Coronary artery (tissue), 2 donors: ENCODE measurements around the gene CCDC127.
"Not testable (repeated sequence)": the region's sequence is repeated elsewhere in the genome, so short reads cannot be mapped to it uniquely, and the experiment has no call there.

ENCODE experiments used
- DNase-seq: peaks from one replicate; pipeline ENCODE4 v3.0.0-alpha.2; 2017; ENCODE audit warnings: low spot score
- H3K27ac ChIP-seq, 2 donors: fragments of 200-600 bp; sonication (generic); one replicate each; pipeline ENCODE4 v1.5.1; 2016 to 2019
- H3K4me3 ChIP-seq: fragments of 200-600 bp; sonication (generic); 2 replicates; pipeline ENCODE4 v1.5.1; 2016; ENCODE audit warnings: mild to moderate bottlenecking, moderate library complexity
- TF ChIP-seq, protein P1 (sequence below): fragments of 200-600 bp; sonication (generic); IDR thresholded peaks from one replicate; pipeline ENCODE4 v1.5.1; 2019; ENCODE audit warnings: antibody characterized with exemption

The CCDC127 gene

DNA sequence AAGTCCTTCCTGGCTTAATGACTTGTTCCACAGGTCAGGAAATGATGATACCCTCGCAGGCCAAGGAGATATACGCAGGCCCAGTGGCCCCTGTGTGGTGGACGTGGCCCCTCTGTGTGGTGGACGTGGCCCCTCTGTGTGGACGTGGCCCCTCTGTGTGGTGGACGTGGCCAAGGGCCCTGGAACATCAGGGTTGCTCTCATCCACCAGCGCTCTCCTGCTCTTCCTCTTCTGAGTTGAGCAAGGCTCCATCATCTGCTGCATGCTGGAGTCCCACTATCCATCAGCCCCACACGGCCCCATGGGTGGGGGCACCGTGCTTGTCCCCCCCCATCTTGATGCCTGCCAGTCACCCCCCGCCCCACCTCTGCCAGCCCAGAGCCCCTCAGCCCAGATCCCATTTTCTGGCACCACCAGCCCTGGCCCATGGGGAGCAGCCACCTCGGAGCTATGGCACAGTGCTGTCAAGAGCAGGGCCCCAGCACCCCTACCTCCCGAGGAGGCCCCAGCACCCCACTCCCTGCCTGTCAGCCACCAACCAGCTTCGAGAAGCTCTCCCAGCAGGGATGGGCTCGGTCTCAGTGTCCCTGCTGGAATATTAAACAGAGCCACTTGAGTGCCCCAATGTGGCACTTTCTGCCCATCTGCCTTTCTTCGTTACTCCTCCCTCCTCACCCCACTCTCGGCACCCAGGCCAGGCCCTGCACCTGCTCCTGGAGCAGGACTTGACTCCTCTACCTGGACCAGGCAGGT lies 18.6 kb downstream of the CCDC127 start:
- H3K4me3 ChIP-seq: no peak overlapping the region
- H3K27ac ChIP-seq: no peak overlapping the region
- TF ChIP-seq, protein P1, sequence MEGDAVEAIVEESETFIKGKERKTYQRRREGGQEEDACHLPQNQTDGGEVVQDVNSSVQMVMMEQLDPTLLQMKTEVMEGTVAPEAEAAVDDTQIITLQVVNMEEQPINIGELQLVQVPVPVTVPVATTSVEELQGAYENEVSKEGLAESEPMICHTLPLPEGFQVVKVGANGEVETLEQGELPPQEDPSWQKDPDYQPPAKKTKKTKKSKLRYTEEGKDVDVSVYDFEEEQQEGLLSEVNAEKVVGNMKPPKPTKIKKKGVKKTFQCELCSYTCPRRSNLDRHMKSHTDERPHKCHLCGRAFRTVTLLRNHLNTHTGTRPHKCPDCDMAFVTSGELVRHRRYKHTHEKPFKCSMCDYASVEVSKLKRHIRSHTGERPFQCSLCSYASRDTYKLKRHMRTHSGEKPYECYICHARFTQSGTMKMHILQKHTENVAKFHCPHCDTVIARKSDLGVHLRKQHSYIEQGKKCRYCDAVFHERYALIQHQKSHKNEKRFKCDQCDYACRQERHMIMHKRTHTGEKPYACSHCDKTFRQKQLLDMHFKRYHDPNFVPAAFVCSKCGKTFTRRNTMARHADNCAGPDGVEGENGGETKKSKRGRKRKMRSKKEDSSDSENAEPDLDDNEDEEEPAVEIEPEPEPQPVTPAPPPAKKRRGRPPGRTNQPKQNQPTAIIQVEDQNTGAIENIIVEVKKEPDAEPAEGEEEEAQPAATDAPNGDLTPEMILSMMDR: no peak
- DNase-seq: no peak

DNA sequence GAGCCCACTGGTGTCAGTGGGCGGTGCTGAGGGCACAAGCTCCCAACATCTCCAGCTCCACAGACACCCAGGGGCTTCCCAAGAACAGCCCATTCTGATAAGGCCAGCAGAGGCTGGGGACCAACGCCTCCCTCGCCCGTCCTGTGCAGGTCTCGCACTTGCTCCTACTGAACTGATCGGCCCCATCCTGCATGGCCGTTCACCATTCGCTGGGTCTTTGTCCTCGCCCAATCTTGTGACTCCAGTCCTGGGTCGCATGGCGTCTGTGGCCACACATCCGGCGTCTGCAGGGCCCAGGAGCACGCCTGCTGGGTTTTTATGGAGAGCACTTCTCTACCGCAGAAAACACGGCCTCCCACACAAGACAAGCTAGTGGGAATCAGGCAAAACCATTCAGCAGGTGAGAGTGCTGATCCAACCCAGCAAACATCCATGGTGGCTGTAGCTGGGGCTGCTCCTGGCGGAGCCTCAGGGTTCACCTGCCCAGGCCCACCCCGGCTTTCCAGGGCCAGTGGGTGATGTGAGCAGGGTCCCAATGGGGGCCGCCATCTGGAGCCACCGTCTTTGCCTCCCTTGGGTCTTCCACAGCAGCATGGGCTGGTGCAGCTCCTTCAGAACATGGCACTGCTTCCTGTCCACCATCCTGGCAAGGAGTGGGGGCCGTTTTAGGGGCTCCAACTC lies 19.3 kb downstream of the CCDC127 start:
- TF ChIP-seq, protein P1: no peak
- no peak overlapping the region for H3K4me3 ChIP-seq
- DNase-seq: no peak
- H3K27ac ChIP-seq: no peak overlapping the region

DNA sequence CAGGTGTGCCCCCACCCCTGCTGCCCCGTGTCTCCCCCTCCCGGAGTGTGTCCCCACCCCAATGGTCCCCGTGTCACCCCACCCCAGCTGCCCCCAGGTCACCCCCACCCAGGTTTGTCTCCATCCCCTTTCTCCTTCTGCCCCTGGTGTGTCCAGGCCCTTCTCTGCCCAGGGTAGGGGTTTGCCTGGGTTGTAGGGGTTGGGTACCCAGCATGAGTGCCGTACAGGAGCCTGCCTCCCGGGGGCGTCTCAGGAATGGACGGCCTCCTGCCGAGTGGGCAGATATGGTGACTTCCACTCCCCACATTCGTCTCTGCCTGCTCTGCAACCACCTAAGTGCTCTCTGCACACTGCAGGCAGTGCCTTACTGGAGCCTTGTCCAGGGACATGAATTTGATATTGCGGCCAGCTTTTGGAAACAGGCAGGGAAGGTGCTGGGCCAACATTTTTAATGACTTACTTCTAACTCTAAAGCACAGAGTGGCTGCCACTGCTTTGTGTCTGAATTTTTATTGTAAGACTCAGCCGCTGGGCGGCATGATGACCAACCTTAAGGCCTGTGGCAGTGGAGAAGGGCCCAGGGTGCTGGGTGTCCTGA lies 20.0 kb downstream of the CCDC127 start:
- no peak for DNase-seq
- TF ChIP-seq, protein P1: no peak
- H3K4me3 ChIP-seq: no peak overlapping the region
- H3K27ac ChIP-seq: no peak overlapping the region

DNA sequence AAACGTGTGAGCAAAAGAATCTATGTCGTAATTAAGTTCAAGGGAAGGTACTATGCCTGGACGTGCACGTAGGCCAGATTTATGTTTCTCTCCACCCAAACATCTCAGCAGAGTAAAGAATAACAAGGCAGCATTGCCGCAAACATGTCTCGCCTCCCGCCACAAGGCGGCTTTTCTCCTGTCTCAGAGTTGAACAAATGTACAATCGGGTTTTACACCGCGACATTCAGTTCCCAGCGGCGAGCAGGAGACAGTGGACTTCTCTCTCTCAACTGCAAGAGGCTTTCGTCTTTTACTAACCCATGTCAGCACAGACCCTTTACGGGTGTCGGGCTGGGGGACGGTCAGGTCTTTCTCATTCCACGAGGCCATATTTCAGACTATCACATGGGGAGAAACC lies 20.9 kb downstream of the CCDC127 start:
- not testable (repeated sequence) for DNase-seq, H3K4me3 ChIP-seq, H3K27ac ChIP-seq

DNA sequence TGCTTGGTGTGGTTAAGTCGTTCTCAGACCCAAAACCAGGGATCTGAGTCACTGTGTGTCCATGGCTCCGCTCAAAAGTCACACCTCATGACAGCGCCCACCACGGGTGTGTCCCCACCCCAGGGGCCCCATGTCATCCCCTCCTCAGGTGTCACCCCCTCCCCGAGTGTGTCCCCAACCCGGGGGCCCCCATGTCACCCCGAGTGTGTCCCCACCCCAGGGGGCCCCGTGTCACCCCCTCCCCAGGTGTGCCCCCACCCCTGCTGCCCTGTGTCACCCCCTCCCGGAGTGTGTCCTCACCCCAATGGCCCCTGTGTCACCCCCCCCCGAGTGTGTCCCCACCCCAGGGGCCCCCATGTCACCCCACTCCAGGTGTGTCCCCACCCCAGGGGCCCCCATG lies 21.6 kb downstream of the CCDC127 start:
- TF ChIP-seq, protein P1: no peak
- no peak for DNase-seq
- no peak overlapping the region for H3K27ac ChIP-seq
- no peak overlapping the region for H3K4me3 ChIP-seq

DNA sequence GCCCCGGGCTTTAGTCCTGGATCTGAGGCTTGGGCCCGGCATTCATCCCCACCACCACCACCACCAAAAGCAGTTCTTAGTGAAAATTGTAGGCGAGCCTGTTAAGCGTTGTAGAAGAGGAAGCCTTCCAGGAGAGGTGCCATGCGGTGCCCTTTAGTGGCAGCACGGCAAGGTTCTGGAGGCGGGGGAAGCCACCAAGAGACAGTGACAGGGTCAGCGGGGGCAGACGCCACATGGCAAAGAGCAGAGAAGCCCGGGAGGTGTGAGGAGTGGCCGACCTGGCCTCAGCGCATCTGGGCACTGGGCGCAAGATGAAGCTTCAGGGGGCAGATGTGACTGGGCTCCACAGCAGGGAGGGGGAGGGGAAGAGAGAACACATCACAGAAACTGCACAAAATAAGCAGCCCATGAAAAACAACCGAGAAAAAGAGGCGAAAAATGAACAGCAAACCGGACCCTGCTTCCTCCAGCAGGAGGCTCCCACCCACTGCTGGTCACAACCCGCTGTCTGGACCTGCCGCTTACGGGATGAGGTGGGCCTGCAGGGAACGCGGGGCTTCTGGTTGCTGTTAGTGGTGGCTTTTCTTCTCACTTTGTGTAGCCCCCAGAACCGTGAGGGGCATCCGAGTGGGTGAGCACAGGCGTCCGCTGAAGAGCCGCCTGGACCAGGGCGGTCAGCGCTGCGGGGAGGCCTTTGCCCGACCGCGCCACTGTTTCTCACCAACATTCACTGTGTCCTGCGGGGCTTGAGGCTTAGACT lies 22.4 kb downstream of the CCDC127 start:
- H3K27ac ChIP-seq: no peak overlapping the region
- TF ChIP-seq, protein P1: no peak
- no peak overlapping the region for H3K4me3 ChIP-seq
- DNase-seq: no peak

DNA sequence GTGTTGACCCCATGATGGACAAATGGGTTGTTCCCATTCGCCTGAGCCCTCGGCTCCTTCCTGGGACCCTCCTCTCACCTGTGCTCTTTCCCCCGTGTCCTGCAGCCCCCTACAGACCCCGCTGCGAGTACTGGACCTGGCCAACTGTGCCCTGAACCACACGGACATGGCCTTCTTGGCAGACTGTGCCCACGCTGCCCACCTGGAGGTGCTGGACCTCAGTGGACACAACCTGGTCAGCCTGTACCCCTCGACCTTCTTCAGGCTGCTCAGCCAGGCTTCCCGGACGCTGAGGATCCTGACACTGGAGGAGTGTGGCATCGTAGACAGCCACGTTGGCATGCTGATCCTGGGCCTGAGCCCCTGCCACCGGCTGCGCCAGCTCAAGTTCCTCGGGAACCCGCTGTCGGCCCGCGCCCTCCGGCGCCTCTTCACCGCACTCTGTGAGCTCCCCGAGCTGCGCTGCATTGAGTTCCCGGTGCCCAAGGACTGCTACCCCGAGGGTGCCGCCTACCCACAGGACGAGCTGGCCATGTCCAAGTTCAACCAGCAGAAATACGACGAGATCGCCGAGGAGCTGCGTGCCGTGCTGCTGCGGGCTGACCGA lies 23.2 kb downstream of the CCDC127 start:
- no peak overlapping the region for H3K4me3 ChIP-seq
- TF ChIP-seq, protein P1: no peak
- H3K27ac ChIP-seq: no peak overlapping the region
- DNase-seq: no peak
